ENCODE results near the gene PHTF1.

PHTF1 gene

DNA sequence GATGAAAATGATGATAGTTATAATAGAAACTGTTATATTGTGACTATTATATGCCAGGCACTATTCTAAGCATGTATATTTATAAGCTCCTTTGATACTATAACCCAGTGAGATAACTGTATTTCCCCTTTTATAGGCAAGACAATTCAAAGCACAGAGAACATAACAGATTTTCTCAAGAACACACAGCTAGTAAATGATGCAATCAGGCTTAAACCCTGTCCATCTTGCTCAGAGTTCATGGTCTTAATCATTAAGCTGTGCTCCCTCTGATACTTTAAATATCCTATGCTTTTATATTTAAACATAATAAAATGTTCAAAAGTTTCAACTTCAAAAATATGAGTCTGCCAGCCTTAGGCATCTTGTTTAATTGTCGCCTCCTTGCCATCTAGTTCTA is 88.6 kb downstream of the PHTF1 start:
- no peak overlapping the region for H3K4me3 Mint-ChIP-seq
- no peaks in the 10 kb centered on the region for H3K4me1 Mint-ChIP-seq
- H3K36me3 Mint-ChIP-seq, result no peaks in the 10 kb centered on the region
- no peaks in the 10 kb centered on the region for H3K9me3 Mint-ChIP-seq
- H3K27ac Mint-ChIP-seq, result no peak overlapping the region
- ATAC-seq, result no peak
- no peak for DNase-seq (ENCODE audit: low spot score in 2 of 2)

- H3K36me3 Mint-ChIP-seq, result no peaks in the 10 kb centered on the region
- no peak overlapping the region for H3K4me3 Mint-ChIP-seq
- no peaks in the 10 kb centered on the region for H3K9me3 Mint-ChIP-seq
- no peak for ATAC-seq
- no peaks in the 10 kb centered on the region for H3K4me1 Mint-ChIP-seq
- DNase-seq (ENCODE audit: low spot score in 2 of 2), result no peak
- H3K27ac Mint-ChIP-seq, result no peak overlapping the region
Observed at GRCh38 chr1:113669988-113670387, 89.3 kb downstream of the PHTF1 start.

GRCh38 chr1:113666126-113666525 is 93.2 kb downstream of the PHTF1 start:
- no peak for ATAC-seq
- Mint-ChIP-seq H3K9me3 (no peaks in the 10 kb centered on the region), H3K36me3 (no peaks in the 10 kb centered on the region), H3K4me3 (no peak overlapping the region), H3K4me1 (no peaks in the 10 kb centered on the region), H3K27ac (no peak overlapping the region)
- DNase-seq (ENCODE audit: low spot score in 2 of 2), result no peak

GRCh38 chr1:113665071-113665470 is 94.2 kb downstream of the PHTF1 start:
- no peak for ATAC-seq
- Mint-ChIP-seq H3K4me1 (no peaks in the 10 kb centered on the region), H3K27ac (no peak overlapping the region), H3K4me3 (no peak overlapping the region), H3K36me3 (no peaks in the 10 kb centered on the region), H3K9me3 (no peaks in the 10 kb centered on the region)
- no peak for DNase-seq (ENCODE audit: low spot score in 2 of 2)

DNA sequence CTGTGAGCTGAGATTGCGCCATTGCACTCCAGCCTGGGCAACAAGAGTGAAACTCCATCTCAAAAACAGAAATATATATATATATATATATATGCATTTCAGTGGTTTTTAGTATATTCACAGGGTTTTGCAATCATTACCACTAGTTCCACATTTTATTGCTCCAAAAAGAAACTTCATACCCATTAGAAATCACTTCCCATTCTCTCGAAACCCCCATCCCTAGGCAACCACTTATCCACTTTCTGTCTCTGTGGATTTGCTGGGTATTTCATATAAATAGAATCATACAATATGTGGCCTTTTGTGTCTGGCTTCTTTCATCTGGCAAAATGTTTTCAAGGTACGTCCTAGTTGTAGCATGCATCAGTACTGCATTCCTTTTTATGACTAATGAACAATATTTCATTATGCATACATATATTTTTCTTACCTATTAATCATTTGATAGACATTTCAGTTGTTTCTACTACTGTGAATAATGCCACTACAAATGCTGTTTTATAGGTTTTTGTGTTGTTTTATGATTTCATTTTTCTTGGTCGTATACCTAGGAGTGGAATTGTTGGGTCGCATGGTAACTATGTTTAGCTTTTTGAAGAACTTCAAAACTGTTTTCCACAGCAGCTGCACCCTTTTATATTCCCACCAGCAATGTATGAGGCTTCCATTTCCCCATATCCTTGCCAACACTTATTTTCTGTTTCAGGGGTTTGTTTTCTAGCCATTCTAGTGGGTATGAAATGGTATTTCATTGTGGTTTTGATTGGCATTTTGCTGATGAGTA is 95.9 kb downstream of the PHTF1 start:
- H3K27ac Mint-ChIP-seq, result no peak overlapping the region
- no peaks in the 10 kb centered on the region for H3K9me3 Mint-ChIP-seq
- H3K4me3 Mint-ChIP-seq, result no peak overlapping the region
- H3K4me1 Mint-ChIP-seq, result no peaks in the 10 kb centered on the region
- no peaks in the 10 kb centered on the region for H3K36me3 Mint-ChIP-seq
- no peak for ATAC-seq
- DNase-seq (ENCODE audit: low spot score in 2 of 2), result no peak

- Mint-ChIP-seq H3K9me3 (no peaks in the 10 kb centered on the region), H3K36me3 (no peaks in the 10 kb centered on the region), H3K4me1 (no peaks in the 10 kb centered on the region), H3K27ac (no peak overlapping the region), H3K4me3 (no peak overlapping the region)
- no peak for ATAC-seq
- DNase-seq (ENCODE audit: low spot score in 2 of 2), result no peak
Observed at GRCh38 chr1:113662101-113662500, 97.2 kb downstream of the PHTF1 start.

GRCh38 chr1:113660088-113660487 is 99.2 kb downstream of the PHTF1 start:
- Mint-ChIP-seq H3K4me1 (no peaks in the 10 kb centered on the region), H3K27ac (no peak overlapping the region), H3K9me3 (no peaks in the 10 kb centered on the region), H3K36me3 (no peaks in the 10 kb centered on the region), H3K4me3 (no peak overlapping the region)
- DNase-seq (ENCODE audit: low spot score in 2 of 2), result no peak
- ATAC-seq, result no peak

DNA sequence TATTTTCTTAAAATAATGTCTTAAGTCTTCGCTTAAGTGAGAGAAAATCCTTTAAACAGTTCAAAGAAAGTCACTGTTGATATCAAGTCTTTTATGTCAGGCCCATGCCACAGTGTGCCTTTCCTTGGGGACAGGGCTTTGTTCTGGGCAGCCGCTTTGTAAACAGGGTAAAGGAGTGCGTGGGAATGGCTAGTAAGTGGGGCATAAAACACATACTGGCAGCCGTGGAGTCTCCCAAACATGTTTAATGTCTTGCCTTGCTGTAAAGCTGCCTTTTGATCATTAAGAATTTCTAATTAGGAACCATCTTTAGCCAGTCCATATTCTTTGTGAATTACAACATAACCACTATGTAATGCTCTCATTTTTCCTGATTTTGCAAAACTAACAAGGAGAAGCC is 99.7 kb downstream of the PHTF1 start:
- DNase-seq (ENCODE audit: low spot score in 2 of 2) (no peak), ATAC-seq (no peak)
- Mint-ChIP-seq H3K36me3 (no peaks in the 10 kb centered on the region), H3K4me1 (no peaks in the 10 kb centered on the region), H3K4me3 (no peak overlapping the region), H3K27ac (no peak overlapping the region), H3K9me3 (no peaks in the 10 kb centered on the region)

GRCh38 chr1:113659035-113659434 is 100.3 kb downstream of the PHTF1 start:
- H3K9me3 Mint-ChIP-seq, result no peaks in the 10 kb centered on the region
- no peak overlapping the region for H3K4me3 Mint-ChIP-seq
- ATAC-seq (no peak), DNase-seq (ENCODE audit: low spot score in 2 of 2) (no peak)
- H3K36me3 Mint-ChIP-seq, result no peaks in the 10 kb centered on the region
- no peaks in the 10 kb centered on the region for H3K4me1 Mint-ChIP-seq
- no peak overlapping the region for H3K27ac Mint-ChIP-seq

- Mint-ChIP-seq H3K4me3 (no peak overlapping the region), H3K36me3 (no peaks in the 10 kb centered on the region)
- no peak for ATAC-seq
Observed at GRCh38 chr1:113657556-113658063, 101.7 kb downstream of the PHTF1 start.

GRCh38 chr1:113657126-113657525 is 102.2 kb downstream of the PHTF1 start:
- H3K27ac Mint-ChIP-seq, result no peak overlapping the region
- no peak for DNase-seq (ENCODE audit: low spot score in 2 of 2)
- H3K36me3 Mint-ChIP-seq, result no peaks in the 10 kb centered on the region

More at GRCh38 chr1:113657556-113658063, 101.7 kb downstream of the PHTF1 start:
- H3K27ac Mint-ChIP-seq, result no peak overlapping the region
- H3K9me3 Mint-ChIP-seq, result no peaks in the 10 kb centered on the region
- no peak for DNase-seq (ENCODE audit: low spot score in 2 of 2)
- no peaks in the 10 kb centered on the region for H3K4me1 Mint-ChIP-seq

GRCh38 chr1:113654883-113655282 is 104.4 kb downstream of the PHTF1 start:
- no peak overlapping the region for H3K27ac Mint-ChIP-seq
- no peak overlapping the region for H3K4me3 Mint-ChIP-seq
- no peaks in the 10 kb centered on the region for H3K36me3 Mint-ChIP-seq
- no peaks in the 10 kb centered on the region for H3K9me3 Mint-ChIP-seq
- DNase-seq (ENCODE audit: low spot score in 2 of 2), result no peak
- no peaks in the 10 kb centered on the region for H3K4me1 Mint-ChIP-seq
- no peak for ATAC-seq

More at GRCh38 chr1:113657126-113657525, 102.2 kb downstream of the PHTF1 start:
- ATAC-seq, result no peak
- Mint-ChIP-seq H3K4me1 (no peaks in the 10 kb centered on the region), H3K4me3 (no peak overlapping the region), H3K9me3 (no peaks in the 10 kb centered on the region)

DNA sequence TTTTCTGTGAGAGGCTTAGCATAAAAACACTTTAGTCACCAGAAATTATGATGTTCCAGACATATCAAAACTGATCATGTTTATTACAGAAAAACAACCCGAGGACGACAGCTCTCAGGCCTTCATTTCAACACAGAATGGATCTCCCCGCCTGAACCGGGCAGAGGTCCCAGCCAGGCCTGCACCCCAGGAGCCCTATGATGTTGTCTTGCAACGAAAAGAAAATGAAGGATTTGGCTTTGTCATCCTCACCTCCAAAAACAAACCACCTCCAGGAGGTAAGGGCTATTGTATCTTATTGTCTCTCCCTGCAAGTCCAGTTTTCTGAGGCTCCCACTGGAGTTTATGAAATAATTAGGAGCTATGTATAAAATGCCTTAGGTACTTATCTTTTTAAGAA is 105.5 kb downstream of the PHTF1 start:
- Mint-ChIP-seq H3K9me3 (no peaks in the 10 kb centered on the region), H3K4me1 (no peaks in the 10 kb centered on the region), H3K36me3 (no peaks in the 10 kb centered on the region), H3K4me3 (no peak overlapping the region), H3K27ac (no peak overlapping the region)
- ATAC-seq (no peak), DNase-seq (ENCODE audit: low spot score in 2 of 2) (no peak)

GRCh38 chr1:113652771-113653170 is 106.5 kb downstream of the PHTF1 start:
- no peak for DNase-seq (ENCODE audit: low spot score in 2 of 2)
- no peaks in the 10 kb centered on the region for H3K9me3 Mint-ChIP-seq
- no peak for ATAC-seq

DNA sequence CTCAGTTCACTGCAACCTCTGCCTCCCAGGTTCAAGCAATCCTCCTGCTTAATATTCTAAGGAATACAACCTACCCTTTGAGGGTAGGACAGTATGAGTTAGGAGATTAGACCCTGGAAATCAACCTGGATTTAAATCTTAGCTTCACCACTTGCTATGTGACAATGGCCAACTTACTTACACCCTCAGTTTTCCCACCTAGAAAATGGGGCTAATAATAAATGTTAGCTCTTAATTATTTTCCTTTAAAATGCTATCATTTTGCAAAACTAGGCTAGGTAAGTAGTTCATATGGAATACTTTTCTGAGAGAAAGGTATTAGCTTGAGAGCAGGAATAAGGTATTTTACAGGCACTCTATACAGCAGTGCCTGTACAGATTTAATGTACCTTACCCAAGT is 110.8 kb downstream of the PHTF1 start:
- ATAC-seq, result no peak

More at GRCh38 chr1:113652771-113653170, 106.5 kb downstream of the PHTF1 start:
- no peak overlapping the region for H3K27ac Mint-ChIP-seq
- no peaks in the 10 kb centered on the region for H3K4me1 Mint-ChIP-seq
- H3K4me3 Mint-ChIP-seq, result no peak overlapping the region
- H3K36me3 Mint-ChIP-seq, result no peaks in the 10 kb centered on the region

GRCh38 chr1:113647164-113647563 is 112.1 kb downstream of the PHTF1 start:
- no peaks in the 10 kb centered on the region for H3K4me1 Mint-ChIP-seq
- no peak overlapping the region for H3K4me3 Mint-ChIP-seq
- ATAC-seq (no peak), DNase-seq (ENCODE audit: low spot score in 2 of 2) (no peak)
- H3K9me3 Mint-ChIP-seq, result no peaks in the 10 kb centered on the region
- H3K36me3 Mint-ChIP-seq, result no peaks in the 10 kb centered on the region
- H3K27ac Mint-ChIP-seq, result no peak overlapping the region

More for the DNA sequence above, 110.8 kb downstream of the PHTF1 start:
- Mint-ChIP-seq H3K9me3 (no peaks in the 10 kb centered on the region), H3K27ac (no peak overlapping the region), H3K36me3 (no peaks in the 10 kb centered on the region), H3K4me1 (no peaks in the 10 kb centered on the region), H3K4me3 (no peak overlapping the region)
- no peak for DNase-seq (ENCODE audit: low spot score in 2 of 2)

Measured in stimulated activated effector memory CD8-positive, alpha-beta T cell treated with anti-CD3 and anti-CD28 coated beads, Interleukin-12 subunit alpha, Interleukin-12 subunit beta, amount 100 ng/mL, for 72 hours (primary cell).